ENCODE results near the gene CDT1. TPM values are rescaled to one million over a fixed set of nuclear protein-coding genes. Genes with fewer than 3 reads are reported as not detected.

Gene CDT1
- total and polyA plus RNA-seq, 2 experiments from 2014 or later, result 5.9 to 11.3 TPM

DNA sequence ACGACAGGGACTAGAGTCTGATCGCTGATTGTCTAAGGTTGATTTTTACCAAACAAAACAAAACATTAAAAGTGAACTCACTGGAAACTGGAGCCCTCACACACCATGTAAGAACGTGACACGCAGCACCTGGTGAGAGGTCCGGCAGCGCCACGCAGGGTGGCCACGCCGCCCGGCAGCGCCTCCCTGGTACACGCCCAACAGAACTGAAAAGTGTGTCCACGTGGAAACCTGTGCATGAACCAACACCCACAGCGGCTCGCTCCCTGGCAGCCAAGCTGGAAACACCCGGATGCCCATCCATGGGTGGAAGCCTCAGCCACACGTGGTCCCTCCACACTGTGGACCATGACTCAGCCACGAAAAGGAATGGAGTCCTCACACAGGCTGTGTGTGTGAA, 44.1 kb downstream of the CDT1 start:
- Histone ChIP-seq H3K27ac (no peak overlapping the region), H3K36me3 (ENCODE audit: low read depth) (no peaks in the 10 kb centered on the region), H3F3A (ENCODE audit: insufficient read depth) (no peaks in the 10 kb centered on the region), H2AFZ (no peak overlapping the region), H3K4me2 (ENCODE audit: unreplicated experiment) (no peak overlapping the region), H3K79me2 (ENCODE audit: insufficient read depth) (no peaks in the 10 kb centered on the region), H3K4me3 (no peak overlapping the region), H3K9ac (no peak overlapping the region), H4K20me1 (ENCODE audit: insufficient read depth) (no peaks in the 10 kb centered on the region), H3K27me3 (replicated peaks; ENCODE audit: insufficient read depth) (no peaks in the 10 kb centered on the region), H3K4me1 (ENCODE audit: insufficient read depth) (no peaks in the 10 kb centered on the region), H3K9me2 (ENCODE audit: insufficient read depth) (no peaks in the 10 kb centered on the region), H3K9me3 (ENCODE audit: low read depth) (no peaks in the 10 kb centered on the region)
- TF ChIP-seq EZH2phosphoT487 (IDR thresholded peaks at IDR 0.05; ENCODE audit: insufficient read depth, low read depth), result no peak
- no peak for TF ChIP-seq EZH2 (IDR thresholded peaks at IDR 0.05; ENCODE audit: insufficient read depth, poor library complexity, severe bottlenecking)
- in situ Hi-C loops (cut with MboI), result no loop called here
- 90 to 96% methylated on average over 18 of the region's 18 CpGs for WGBS, 2 experiments (ENCODE audit: low coverage in 1 of 2, low lambda C conversion rate in 2 of 2, missing lambda C conversion rate in 2 of 2)
- DNase-seq, result no peak

DNA sequence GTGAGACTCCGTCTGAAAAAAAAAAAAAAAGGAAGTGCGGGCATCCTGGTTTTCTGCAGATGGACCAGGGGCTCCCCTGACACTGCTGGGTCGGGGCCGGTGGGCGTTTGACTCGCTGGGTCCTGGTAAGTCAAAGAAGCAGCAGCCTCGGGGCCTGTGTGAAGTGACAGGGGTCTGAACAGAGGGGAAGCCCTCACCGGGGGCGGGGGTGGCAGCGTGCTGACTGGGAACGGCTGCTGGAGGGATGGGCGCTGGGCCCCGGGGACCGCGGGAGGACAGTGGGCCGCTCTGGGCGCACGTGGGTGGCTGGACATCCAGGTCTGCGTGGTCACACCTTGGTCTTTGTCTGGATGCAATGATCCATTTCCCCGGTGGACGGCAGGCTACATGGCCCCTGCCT, 45.0 kb downstream of the CDT1 start:
- WGBS, 2 experiments (ENCODE audit: low coverage in 1 of 2, low lambda C conversion rate in 2 of 2, missing lambda C conversion rate in 2 of 2), result 89 to 90% methylated on average over 19 to 21 of the region's 21 CpGs

GRCh38 chr16:88850531-88851199, 47.1 kb downstream of the CDT1 start:
- no peak for DNase-seq
- Histone ChIP-seq H3K9ac (no peak overlapping the region), H2AFZ (no peak overlapping the region), H3K4me2 (ENCODE audit: unreplicated experiment) (no peak overlapping the region), H3K9me2 (ENCODE audit: insufficient read depth) (no peaks in the 10 kb centered on the region), H3K36me3 (ENCODE audit: low read depth) (no peaks in the 10 kb centered on the region), H4K20me1 (ENCODE audit: insufficient read depth) (no peaks in the 10 kb centered on the region), H3K27me3 (replicated peaks; ENCODE audit: insufficient read depth) (no peaks in the 10 kb centered on the region), H3K4me3 (no peak overlapping the region), H3K9me3 (ENCODE audit: low read depth) (no peaks in the 10 kb centered on the region), H3F3A (ENCODE audit: insufficient read depth) (no peaks in the 10 kb centered on the region; the same call in 1 of the 2 replicates), H3K79me2 (ENCODE audit: insufficient read depth) (peaks cover 11% of the 10 kb centered on the region; the same call in 1 of the 2 replicates), H3K4me1 (ENCODE audit: insufficient read depth) (no peaks in the 10 kb centered on the region), H3K27ac (no peak overlapping the region)
- TF ChIP-seq EZH2phosphoT487 (IDR thresholded peaks at IDR 0.05; ENCODE audit: insufficient read depth, low read depth), result no peak
- no peak for TF ChIP-seq EZH2 (IDR thresholded peaks at IDR 0.05; ENCODE audit: insufficient read depth, poor library complexity, severe bottlenecking)
- 94% methylated on average over 28 to 33 of the region's 33 CpGs for WGBS, 2 experiments (ENCODE audit: low coverage in 1 of 2, low lambda C conversion rate in 2 of 2, missing lambda C conversion rate in 2 of 2)
- in situ Hi-C loops (cut with MboI), result no loop called here

More for the DNA sequence above, 45.0 kb downstream of the CDT1 start:
- DNase-seq, result no peak
- Histone ChIP-seq H3K36me3 (ENCODE audit: low read depth) (no peaks in the 10 kb centered on the region), H3K27ac (no peak overlapping the region), H3K4me1 (ENCODE audit: insufficient read depth) (no peaks in the 10 kb centered on the region), H3K79me2 (ENCODE audit: insufficient read depth) (no peaks in the 10 kb centered on the region), H3K9me2 (ENCODE audit: insufficient read depth) (no peaks in the 10 kb centered on the region), H4K20me1 (ENCODE audit: insufficient read depth) (no peaks in the 10 kb centered on the region), H3K4me3 (no peak overlapping the region), H3K9ac (no peak overlapping the region), H3K4me2 (ENCODE audit: unreplicated experiment) (no peak overlapping the region), H3F3A (ENCODE audit: insufficient read depth) (no peaks in the 10 kb centered on the region), H3K9me3 (ENCODE audit: low read depth) (no peaks in the 10 kb centered on the region), H2AFZ (no peak overlapping the region), H3K27me3 (replicated peaks; ENCODE audit: insufficient read depth) (no peaks in the 10 kb centered on the region)
- TF ChIP-seq EZH2phosphoT487 (IDR thresholded peaks at IDR 0.05; ENCODE audit: insufficient read depth, low read depth) (no peak), EZH2 (IDR thresholded peaks at IDR 0.05; ENCODE audit: insufficient read depth, poor library complexity, severe bottlenecking) (no peak)
- in situ Hi-C loops (cut with MboI), result no loop called here

GRCh38 chr16:88851616-88852015, 48.0 kb downstream of the CDT1 start:
- no peak overlapping the region for H3K4me2 ChIP-seq (ENCODE audit: unreplicated experiment)
- no peak for DNase-seq
- no peaks in the 10 kb centered on the region for H3K9me2 ChIP-seq (ENCODE audit: insufficient read depth)
- H4K20me1 ChIP-seq (ENCODE audit: insufficient read depth), result no peaks in the 10 kb centered on the region
- H3K79me2 ChIP-seq (ENCODE audit: insufficient read depth), result peaks cover 17% of the 10 kb centered on the region; the same call in 1 of the 2 replicates
- H2AFZ ChIP-seq, result no peak overlapping the region
- in situ Hi-C loops (cut with MboI), result no loop called here
- no peaks in the 10 kb centered on the region for H3K36me3 ChIP-seq (ENCODE audit: low read depth)
- H3F3A ChIP-seq (ENCODE audit: insufficient read depth), result no peaks in the 10 kb centered on the region; the same call in 1 of the 2 replicates
- no peak overlapping the region for H3K4me3 ChIP-seq
- WGBS, 2 experiments (ENCODE audit: low coverage in 1 of 2, low lambda C conversion rate in 2 of 2, missing lambda C conversion rate in 2 of 2), result 94 to 96% methylated on average over 19 of the region's 19 CpGs
- TF ChIP-seq EZH2 (IDR thresholded peaks at IDR 0.05; ENCODE audit: insufficient read depth, poor library complexity, severe bottlenecking) (no peak), EZH2phosphoT487 (IDR thresholded peaks at IDR 0.05; ENCODE audit: insufficient read depth, low read depth) (no peak)
- H3K27ac ChIP-seq, result no peak overlapping the region
- no peak overlapping the region for H3K9ac ChIP-seq
- no peaks in the 10 kb centered on the region for H3K9me3 ChIP-seq (ENCODE audit: low read depth)
- H3K4me1 ChIP-seq (ENCODE audit: insufficient read depth), result 0 out of 2 replicates have a peak, but pooled peaks cover 3% of the 10 kb centered on the region
- H3K27me3 ChIP-seq (replicated peaks; ENCODE audit: insufficient read depth), result no peaks in the 10 kb centered on the region
